GM11168 (cell line): Measurements from ENCODE around the gene ARMH3.
"Not testable (repeated sequence)": the region's sequence is repeated elsewhere in the genome, so short reads cannot be mapped to it uniquely, and the experiment has no call there.

Source experiments
- in situ Hi-C: fragments of 300-500 bp; cut with MboI; formaldehyde crosslinking; loops from one replicate; pipeline ENCODE4 v1.12.0; 2022; ENCODE audit warnings: low sequenced_read_pairs; ENCODE audit not compliant: unreplicated experiment

Gene ARMH3

GRCh38 chr10:102054881-102055646, 909 bp downstream of the ARMH3 start:
- in situ Hi-C loops = not testable (repeated sequence)

- in situ Hi-C loops = no loop called here
Measured at GRCh38 chr10:102046095-102046494, 9.9 kb downstream of the ARMH3 start.

GRCh38 chr10:102045292-102045691, 10.7 kb downstream of the ARMH3 start:
- in situ Hi-C loops = no loop called here

GRCh38 chr10:102040305-102041050, 15.5 kb downstream of the ARMH3 start:
- in situ Hi-C loops = no loop called here

GRCh38 chr10:102038410-102038809, 17.6 kb downstream of the ARMH3 start:
- in situ Hi-C loops = no loop called here

- in situ Hi-C loops = not testable (repeated sequence)
Measured at GRCh38 chr10:102035807-102036206, 20.2 kb downstream of the ARMH3 start.

- in situ Hi-C loops = no loop called here
Measured at GRCh38 chr10:102033787-102034186, 22.2 kb downstream of the ARMH3 start.

GRCh38 chr10:102027261-102027660, 28.7 kb downstream of the ARMH3 start:
- in situ Hi-C loops = no loop called here

- in situ Hi-C loops = no loop called here
Measured at GRCh38 chr10:102024799-102025198, 31.2 kb downstream of the ARMH3 start.

GRCh38 chr10:102020938-102021337, 35.0 kb downstream of the ARMH3 start:
- in situ Hi-C loops = no loop called here

GRCh38 chr10:102017295-102017694, 38.7 kb downstream of the ARMH3 start:
- in situ Hi-C loops = no loop called here

- in situ Hi-C loops = no loop called here
Measured at GRCh38 chr10:102016416-102016815, 39.6 kb downstream of the ARMH3 start.

- in situ Hi-C loops = loop anchor here (5.0 kb wide), 2 partner anchors 129 to 174 kb away; no protein-coding TSS in a partner anchor
Measured at GRCh38 chr10:102010961-102011360, 45.0 kb downstream of the ARMH3 start.

GRCh38 chr10:102009801-102010425, 46.1 kb downstream of the ARMH3 start:
- in situ Hi-C loops = loop anchor here (5.0 kb wide), 2 partner anchors 128 to 173 kb away; no protein-coding TSS in a partner anchor

GRCh38 chr10:102007796-102008195, 48.2 kb downstream of the ARMH3 start:
- in situ Hi-C loops = no loop called here

GRCh38 chr10:102007031-102007430, 48.9 kb downstream of the ARMH3 start:
- in situ Hi-C loops = not testable (repeated sequence)

- in situ Hi-C loops = no loop called here
Measured at GRCh38 chr10:102004376-102004775, 51.6 kb downstream of the ARMH3 start.

GRCh38 chr10:102003541-102003940, 52.4 kb downstream of the ARMH3 start:
- in situ Hi-C loops = no loop called here

- in situ Hi-C loops = no loop called here
Measured at GRCh38 chr10:102001435-102002068, 54.4 kb downstream of the ARMH3 start.

GRCh38 chr10:101997803-101998202, 58.2 kb downstream of the ARMH3 start:
- in situ Hi-C loops = no loop called here
